ENCODE data around the gene TSPAN5.

- TF ChIP-seq CTCF (optimal IDR thresholded peaks at IDR 0.05 in 1 of 3, IDR thresholded peaks at IDR 0.05 in 1 of 3, conservative IDR thresholded peaks at IDR 0.05 in 1 of 3; ENCODE audit: extremely low read depth in 1 of 3, insufficient read depth in 2 of 3, low read length in 3 of 3) (no peak), EZH2 (IDR thresholded peaks at IDR 0.05; ENCODE audit: low read length) (no peak)
Measured at GRCh38 chr4:98602270-98602669, 56.1 kb downstream of the TSPAN5 start.
